GM20000 (cell line): ENCODE measurements around the gene CACNA1H.

ENCODE experiments used
- DNase-seq: peaks from one replicate; pipeline ENCODE4 v3.0.0; 2012; ENCODE audit warnings: low spot score
- CTCF ChIP-seq: IDR thresholded peaks from 2 replicates; pipeline ENCODE4 v1.5.1; 2012; ENCODE audit warnings: mild to moderate bottlenecking, control low read depth; ENCODE audit errors: extremely low read depth, missing control alignments

The CACNA1H gene

DNA sequence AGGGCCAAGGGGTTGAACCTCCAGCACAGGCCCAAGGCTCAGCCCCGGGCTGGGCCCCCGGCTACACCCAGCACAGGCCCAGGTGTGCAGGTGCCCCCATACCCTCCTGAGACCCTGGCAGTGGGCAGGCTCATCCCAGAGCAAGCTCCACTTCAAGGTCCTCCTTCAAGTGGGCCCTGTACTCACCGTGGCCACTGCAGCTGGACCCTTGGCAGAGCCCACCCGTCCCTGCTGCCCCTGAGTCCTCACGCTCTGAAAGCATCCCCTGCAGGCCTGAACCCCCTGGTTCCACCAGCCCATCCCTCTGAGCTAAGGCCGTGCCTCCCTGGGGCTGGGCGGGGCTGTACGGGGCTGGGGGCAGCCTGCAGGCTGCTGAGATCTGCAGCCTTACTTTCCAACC is 11.2 kb upstream of the CACNA1H start:
- no peak for TF ChIP-seq CTCF
- no peak for DNase-seq

GRCh38 chr16:1142911-1143310 is 10.0 kb upstream of the CACNA1H start:
- no peak for TF ChIP-seq CTCF
- DNase-seq: no peak

- no peak for TF ChIP-seq CTCF
- DNase-seq: no peak
Observed at GRCh38 chr16:1143761-1144450, 9.0 kb upstream of the CACNA1H start.

DNA sequence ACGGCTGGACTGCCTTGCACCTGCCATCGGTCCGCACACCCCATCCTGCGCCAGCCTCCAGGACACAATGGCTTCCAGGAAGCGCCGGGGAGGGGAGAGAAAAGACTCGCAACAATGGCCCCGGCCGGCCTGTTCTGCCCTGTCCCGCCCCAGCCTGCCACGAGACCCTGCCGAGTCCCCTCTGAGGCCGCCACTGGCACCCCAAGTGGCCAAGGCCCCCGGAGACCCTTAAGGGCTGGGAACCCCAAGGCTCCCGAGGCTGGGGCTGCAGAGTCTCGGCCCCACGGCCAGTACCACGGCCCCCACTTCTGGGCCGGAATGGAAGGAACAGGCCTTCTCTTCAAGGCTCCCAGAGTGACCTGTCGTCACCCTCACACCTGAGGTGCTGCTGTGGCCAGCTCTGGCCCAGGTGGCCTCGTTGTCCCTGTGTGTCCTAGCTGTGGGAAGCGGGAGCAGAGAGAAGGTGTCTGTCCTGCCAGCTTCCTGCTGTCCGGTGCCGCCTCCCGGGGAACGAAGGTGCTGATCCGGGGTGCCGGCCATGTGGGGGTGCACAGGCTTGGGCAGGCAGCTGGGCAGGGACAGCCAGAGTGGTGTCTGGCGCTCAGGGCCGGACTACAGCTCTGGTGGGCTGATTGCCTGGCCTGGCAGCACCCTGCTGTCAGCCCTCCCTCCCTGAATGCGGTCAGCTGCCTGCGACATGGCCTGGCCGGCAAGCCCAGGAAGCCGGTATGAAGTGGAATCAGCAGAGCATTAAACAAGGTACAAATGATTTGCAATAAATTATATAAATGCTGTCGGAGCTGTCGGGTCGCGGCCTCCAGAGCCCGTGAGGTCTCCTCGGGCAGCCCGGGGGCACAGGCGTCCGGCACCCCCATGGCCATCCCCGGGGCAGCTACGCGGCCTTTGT is 8.2 kb upstream of the CACNA1H start:
- DNase-seq: no peak
- no peak for TF ChIP-seq CTCF

- TF ChIP-seq CTCF: no peak
- DNase-seq: no peak
Observed at GRCh38 chr16:1145383-1146100, 7.4 kb upstream of the CACNA1H start.

DNA sequence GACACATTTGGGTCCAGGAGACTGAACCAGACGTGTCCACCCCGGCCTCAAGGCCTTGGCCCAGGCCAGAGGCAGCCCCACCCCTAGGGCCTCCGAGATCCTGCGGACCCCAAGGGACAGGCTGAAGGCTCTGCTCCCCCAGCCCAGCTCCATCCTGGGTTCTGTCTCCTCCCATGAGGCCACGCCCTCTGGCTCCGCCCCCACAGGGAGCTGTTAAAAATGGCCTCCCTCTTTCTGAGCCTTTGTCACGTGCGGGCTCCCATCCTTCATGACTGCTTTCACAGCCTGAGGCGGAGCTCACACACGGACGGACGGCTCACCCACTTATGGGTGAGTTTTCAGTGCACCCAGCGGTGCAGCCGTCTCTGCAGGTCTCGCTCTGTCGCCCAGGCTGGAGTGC is 6.5 kb upstream of the CACNA1H start:
- no peak for DNase-seq
- no peak for TF ChIP-seq CTCF

- DNase-seq: no peak
- TF ChIP-seq CTCF: no peak
Observed at GRCh38 chr16:1147027-1147426, 5.9 kb upstream of the CACNA1H start.
